VCaP (cell line): ENCODE measurements around the gene MINDY4.

Source experiments
- H3K27ac ChIP-seq: fragments of 450-650 bp; 2 replicates; pipeline ENCODE4 v1.5.1; 2017
- TF ChIP-seq, protein P1 (sequence below): fragments of 450-650 bp; conservative IDR thresholded peaks from 2 replicates; pipeline ENCODE4 v1.5.1; 2017; ENCODE audit warnings: mild to moderate bottlenecking, moderate library complexity

Gene MINDY4

GRCh38 chr7:30923774-30924413 is 152.7 kb downstream of the MINDY4 start:
- TF ChIP-seq, protein P1, sequence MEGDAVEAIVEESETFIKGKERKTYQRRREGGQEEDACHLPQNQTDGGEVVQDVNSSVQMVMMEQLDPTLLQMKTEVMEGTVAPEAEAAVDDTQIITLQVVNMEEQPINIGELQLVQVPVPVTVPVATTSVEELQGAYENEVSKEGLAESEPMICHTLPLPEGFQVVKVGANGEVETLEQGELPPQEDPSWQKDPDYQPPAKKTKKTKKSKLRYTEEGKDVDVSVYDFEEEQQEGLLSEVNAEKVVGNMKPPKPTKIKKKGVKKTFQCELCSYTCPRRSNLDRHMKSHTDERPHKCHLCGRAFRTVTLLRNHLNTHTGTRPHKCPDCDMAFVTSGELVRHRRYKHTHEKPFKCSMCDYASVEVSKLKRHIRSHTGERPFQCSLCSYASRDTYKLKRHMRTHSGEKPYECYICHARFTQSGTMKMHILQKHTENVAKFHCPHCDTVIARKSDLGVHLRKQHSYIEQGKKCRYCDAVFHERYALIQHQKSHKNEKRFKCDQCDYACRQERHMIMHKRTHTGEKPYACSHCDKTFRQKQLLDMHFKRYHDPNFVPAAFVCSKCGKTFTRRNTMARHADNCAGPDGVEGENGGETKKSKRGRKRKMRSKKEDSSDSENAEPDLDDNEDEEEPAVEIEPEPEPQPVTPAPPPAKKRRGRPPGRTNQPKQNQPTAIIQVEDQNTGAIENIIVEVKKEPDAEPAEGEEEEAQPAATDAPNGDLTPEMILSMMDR = no peak
- H3K27ac ChIP-seq = no peak overlapping the region

DNA sequence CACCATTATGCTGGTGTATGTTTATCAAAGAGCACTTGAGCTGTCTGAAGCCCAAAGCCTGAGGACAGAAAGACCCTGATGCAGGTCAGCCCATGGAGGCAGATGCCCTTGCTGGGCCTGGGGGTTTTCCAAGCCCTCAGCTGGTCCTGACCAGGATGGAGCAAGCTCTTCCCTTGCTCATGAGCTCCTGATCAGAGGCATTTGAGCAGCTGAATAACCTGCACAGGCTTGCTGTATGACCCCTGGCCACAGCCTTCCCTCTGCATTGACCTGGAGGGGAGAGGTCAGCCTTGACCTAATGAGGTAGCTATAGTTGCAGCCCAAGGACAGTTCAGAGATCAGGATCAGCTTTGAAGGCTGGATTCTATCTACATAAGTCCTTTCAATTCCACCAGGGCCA is 153.4 kb downstream of the MINDY4 start:
- TF ChIP-seq, protein P1 = no peak
- H3K27ac ChIP-seq = no peak overlapping the region

GRCh38 chr7:30925117-30925516 is 153.9 kb downstream of the MINDY4 start:
- TF ChIP-seq, protein P1 = no peak
- no peak overlapping the region for H3K27ac ChIP-seq

DNA sequence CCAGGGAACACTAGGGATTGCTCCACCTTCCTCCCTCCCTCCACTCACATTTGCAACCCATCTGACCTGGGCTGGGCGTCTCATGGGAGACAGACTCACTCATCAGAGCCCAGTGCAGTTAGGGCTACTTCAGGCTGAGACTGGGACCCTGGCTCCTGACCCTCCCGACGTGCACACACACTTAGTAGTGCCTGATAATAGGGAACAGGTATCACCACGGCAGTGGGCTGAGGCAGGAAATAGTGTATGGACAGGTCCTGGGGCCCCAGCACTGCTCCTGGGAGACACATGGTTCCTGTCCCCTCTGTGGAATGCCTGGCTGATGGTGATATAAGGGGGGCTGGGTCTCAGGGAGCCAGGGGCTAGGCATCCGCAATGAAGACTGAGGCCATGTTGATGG is 154.7 kb downstream of the MINDY4 start:
- no peak overlapping the region for H3K27ac ChIP-seq
- TF ChIP-seq, protein P1 = no peak

- TF ChIP-seq, protein P1 = no peak
- no peak overlapping the region for H3K27ac ChIP-seq
Measured at GRCh38 chr7:30926313-30926712, 155.1 kb downstream of the MINDY4 start.

GRCh38 chr7:30927040-30927439 is 155.8 kb downstream of the MINDY4 start:
- no peak overlapping the region for H3K27ac ChIP-seq
- TF ChIP-seq, protein P1 = no peak

- TF ChIP-seq, protein P1 = no peak
- H3K27ac ChIP-seq = no peak overlapping the region
Measured at GRCh38 chr7:30927559-30927958, 156.3 kb downstream of the MINDY4 start.
